Stimulated activated CD8-positive, alpha-beta memory T cell treated with anti-CD3 and anti-CD28 coated beads, Interleukin-7, amount 100 ng/mL, for 1 hour (primary cell): Measurements from ENCODE around the gene SLC35E2B.
"Not testable (repeated sequence)": the region's sequence is repeated elsewhere in the genome, so short reads cannot be mapped to it uniquely, and the experiment has no call there.

Experiments
- DNase-seq, 2 donors: peaks; one replicate each; pipeline ENCODE4 v3.0.0-alpha.2; 2020; ENCODE audit warnings: low read depth in 2 of 2

Gene SLC35E2B

DNA sequence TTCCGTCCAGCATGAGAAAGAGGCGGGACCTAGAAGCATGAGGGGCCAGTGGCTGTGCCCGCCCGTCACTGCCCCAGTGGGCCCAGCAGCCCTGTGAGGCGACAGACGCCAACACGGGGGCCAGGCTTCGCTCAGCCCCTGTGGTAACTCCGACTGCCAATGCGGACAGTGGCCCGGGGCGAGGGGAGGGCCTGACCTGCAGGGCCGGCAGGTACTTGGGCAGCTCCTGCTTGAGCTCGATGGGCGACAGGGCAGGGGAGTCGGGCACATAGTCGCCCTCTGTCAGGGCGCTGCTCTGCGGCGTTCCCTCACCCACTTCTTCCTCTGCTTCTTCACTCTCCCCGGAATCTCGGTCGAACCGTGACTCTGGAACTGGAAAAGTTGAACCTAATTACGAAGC, 52.5 kb downstream of the SLC35E2B start:
- not testable (repeated sequence) for DNase-seq

DNA sequence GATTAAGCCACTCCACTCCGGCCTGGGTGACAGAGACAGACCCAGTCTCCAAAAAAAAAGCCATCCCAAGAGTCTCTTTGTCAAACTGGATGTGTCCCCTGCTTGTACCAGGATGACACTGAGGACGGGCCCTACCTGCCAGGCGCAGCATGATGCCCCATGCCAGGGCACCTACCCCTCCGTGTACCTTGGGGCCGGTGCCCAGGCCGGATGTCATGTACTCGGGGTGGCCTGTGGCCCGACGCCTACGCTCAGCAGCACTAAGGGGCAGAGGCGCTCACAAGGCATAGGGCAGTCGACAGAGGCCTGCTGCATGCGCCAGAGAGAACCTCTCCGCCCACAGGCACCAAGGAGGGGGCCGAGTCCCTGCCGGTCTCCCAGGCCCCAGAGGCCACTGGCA, 53.2 kb downstream of the SLC35E2B start:
- not testable (repeated sequence) for DNase-seq

DNA sequence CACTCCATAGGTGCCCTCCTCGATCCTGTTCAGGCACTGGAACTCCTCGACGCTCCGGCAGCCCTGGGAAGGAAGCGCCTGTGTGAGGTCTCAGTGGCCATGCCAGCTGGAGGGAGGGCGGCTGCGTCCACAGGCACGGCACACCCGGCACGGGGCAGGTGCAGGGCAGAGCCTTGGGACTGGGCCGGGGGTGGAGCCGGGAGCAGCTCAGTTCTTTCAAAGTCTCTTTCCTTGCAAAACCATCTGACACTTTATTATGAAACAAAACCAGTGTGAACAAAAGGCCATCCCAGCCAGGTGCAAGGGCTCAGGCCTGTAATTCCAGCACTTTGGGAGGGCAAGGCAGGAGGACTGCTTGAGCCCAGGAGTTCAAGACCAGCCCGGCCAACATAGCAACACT, 54.1 kb downstream of the SLC35E2B start:
- not testable (repeated sequence) for DNase-seq

DNA sequence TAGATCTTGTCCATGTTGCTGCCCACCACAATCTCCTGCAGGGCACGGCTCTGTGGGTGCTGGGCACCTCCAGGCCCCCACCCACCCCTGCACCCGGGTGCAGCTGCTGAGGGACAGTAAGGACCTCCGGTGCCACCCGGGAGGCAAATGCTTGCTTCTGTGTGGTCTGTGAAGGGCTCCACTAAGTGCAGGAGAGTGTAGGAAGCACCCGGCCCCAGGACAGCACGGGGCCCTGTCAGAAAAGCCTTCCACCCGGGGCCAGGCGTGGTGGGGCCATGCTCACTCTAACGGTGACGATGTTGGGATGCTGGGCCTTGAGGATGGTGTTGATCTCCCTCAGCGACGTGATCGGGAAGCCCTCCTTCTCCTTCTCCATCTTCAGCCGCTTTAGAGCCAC, 55.1 kb downstream of the SLC35E2B start:
- DNase-seq, result not testable (repeated sequence)

DNA sequence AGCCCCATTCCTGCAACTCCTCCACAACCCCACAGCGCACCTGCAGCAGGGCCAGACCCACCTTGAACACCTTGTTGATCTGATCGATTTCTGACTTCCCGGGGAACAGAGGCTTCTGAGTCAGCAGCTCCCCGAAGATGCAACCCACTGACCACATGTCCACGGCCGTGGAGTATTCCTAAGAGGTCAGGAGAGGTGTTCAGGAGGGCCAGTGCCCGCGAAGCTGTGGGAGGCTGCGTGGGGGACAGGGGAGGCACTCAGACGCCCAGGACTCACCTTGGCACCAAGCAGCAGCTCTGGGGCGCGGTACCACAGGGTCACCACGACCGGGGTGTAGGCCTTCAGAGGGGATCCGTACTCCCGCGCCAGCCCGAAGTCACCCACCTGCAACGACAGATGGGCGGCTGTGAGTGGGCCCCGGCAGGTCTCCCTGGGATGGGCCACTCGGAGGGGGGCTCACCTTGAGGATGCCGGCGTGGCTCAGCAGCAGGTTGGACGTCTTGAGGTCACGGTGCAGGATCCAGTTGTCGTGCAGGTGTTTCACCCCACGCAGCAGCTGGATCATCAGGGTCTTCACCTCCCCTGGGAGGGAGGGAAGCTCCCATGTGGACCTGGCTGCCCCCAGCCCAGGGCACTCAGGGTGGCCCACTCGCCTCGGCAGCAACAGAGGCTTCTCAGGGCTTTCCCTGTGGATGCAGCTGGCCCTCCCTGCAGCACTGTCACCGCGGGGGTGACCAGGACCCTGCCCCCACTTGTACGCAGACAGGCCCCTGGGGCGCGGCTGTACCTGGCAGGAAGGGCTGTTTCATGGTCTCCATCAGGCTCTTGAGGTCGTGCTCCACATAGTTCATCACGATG, 55.7 kb downstream of the SLC35E2B start:
- not testable (repeated sequence) for DNase-seq

DNA sequence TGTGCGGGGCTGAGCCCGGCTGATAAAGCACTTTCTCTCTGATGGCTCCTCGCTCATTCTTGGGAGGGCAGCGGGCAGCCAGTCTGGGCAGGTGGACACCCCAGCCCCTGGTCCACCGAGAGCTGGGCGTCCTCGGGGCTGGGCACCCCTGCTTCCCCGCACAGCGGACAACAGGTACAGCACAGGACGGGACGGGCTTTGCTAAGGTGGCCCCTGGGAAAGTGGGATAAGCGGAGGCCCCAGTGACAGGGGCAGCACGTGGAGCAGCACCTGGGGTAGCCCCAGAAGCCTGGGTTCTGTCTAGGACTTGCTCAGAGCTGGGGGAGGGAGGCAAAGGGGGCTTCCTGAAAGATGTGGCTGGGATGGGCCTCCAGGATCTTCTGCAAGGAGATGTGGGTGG, 58.0 kb downstream of the SLC35E2B start:
- not testable (repeated sequence) for DNase-seq

DNA sequence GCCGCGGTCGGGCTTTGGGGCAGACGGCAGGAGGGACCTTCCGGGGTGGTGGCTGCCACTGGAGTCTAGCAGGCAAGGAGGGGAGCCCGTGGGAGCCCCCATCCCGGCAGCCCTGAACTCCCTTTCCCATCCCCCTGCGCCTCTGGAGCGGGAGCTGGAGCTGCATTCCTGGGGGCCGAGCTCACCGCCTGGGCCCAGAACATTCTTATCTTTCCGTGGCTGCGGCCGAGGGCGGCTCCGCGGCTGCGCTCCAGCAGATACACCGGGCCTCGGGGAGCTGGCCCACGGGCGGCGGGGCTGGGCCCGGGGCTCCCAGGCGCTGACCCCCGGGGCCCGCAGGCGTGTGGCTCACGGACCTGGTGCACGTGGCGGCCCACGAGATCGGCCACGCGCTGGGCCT, 59.2 kb downstream of the SLC35E2B start:
- not testable (repeated sequence) for DNase-seq

DNA sequence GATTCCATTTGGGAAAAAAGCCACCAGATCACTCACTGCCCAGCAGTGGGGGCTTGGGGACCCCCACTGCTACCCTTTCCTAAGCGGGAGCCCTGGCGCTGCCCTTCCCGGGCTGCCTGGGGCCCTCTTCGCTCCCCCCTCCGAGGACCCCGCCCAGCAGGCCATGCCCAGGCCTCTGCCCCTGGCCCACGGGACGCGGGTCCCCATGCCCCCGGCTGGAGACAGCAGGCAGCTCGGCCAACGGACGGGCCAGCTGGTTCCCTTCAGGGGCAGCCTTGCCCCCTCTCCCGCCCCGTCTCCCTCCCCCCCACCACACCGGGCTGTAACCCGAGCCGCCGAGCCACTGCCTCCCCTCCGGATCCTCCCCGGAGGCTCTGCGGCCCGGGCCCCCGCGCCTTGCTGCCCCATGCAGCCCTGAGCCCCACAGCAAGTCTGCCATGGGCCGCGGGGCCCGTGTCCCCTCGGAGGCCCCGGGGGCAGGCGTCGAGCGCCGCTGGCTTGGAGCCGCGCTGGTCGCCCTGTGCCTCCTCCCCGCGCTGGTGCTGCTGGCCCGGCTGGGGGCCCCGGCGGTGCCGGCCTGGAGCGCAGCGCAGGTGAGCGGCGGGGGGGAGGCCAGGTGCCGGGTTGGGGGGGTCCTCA, 60.7 kb downstream of the SLC35E2B start, which contains the start of gene MMP23B:
TSS of gene MMP23B (plus strand) at position 392 of the 639 bp plus-strand sequence. CDS start at position 438, 46 bp downstream.
- no peak for DNase-seq

DNA sequence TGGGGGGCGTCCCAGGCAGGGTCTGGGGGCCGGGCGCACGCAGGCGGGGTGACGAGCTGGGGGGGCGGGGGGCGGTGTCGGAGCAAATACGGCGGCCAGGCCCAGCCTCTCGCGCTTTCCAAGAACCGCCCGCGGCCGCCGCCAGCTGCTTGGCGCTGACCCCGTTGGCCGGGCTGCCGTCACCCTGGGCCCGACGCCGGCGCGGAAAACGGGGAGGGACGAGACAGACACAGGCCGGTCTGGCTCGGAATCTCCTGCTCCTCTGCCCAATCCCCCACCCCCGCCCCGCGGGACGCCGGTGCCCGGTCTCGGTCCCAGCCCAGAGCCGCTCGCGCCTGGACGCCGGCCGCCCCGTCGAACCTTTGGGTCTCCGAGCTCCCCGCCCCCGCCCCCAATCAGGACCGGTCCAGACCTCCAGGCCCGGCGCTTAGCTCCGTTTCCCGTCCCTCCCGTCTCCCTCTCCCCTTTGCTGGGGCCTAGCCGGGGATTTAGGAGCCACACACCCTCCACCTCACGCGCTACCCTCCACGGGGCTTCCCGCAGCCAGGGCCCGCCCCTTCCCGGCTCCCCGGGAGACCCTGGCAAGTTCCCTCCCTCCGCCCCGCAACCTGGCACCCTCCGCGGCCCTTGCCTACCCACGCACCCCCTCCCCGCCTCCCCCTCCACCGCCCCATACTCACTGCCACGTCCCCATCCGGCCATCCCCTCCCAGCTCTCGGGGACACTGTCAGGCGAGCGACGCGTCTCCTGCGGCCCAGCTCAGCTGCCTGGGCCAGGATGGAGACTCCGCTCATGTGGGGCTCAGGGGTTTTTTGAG, 61.4 kb downstream of the SLC35E2B start:
- no peak for DNase-seq

DNA sequence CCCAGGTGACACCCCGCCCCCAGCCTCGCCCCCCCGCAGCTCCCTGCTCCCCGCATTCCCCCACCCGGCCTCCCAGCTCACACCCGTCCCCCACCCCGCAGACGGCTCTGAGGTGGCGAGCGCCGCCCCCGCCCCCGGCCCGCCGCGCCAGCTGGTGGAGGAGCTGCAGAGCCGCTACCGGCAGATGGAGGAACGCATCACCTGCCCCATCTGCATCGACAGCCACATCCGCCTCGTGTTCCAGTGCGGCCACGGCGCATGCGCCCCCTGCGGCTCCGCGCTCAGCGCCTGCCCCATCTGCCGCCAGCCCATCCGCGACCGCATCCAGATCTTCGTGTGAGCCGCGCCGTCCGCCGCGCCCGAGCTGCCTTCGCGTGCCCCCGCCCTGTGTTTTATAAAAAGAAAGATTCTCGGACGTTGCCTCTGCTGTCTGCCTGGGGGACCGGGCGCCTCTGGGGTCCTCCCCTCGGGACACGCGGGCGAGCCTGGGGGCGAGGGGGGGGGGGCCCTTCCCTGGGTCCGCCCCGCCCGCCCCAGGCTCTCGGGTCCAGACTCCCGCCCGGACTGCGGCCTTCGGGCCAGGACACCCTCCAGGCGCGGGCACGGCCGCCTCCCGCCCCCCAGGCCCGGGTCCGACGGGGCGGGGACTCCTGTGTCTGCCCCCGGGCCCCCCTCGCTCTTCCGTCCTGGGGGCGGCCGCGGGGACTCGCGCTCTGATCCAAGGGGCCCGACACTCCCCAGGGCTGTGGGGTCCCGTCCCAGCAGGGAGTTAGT, 62.2 kb downstream of the SLC35E2B start:
- peak; percentile 87 to 89 for DNase-seq

DNA sequence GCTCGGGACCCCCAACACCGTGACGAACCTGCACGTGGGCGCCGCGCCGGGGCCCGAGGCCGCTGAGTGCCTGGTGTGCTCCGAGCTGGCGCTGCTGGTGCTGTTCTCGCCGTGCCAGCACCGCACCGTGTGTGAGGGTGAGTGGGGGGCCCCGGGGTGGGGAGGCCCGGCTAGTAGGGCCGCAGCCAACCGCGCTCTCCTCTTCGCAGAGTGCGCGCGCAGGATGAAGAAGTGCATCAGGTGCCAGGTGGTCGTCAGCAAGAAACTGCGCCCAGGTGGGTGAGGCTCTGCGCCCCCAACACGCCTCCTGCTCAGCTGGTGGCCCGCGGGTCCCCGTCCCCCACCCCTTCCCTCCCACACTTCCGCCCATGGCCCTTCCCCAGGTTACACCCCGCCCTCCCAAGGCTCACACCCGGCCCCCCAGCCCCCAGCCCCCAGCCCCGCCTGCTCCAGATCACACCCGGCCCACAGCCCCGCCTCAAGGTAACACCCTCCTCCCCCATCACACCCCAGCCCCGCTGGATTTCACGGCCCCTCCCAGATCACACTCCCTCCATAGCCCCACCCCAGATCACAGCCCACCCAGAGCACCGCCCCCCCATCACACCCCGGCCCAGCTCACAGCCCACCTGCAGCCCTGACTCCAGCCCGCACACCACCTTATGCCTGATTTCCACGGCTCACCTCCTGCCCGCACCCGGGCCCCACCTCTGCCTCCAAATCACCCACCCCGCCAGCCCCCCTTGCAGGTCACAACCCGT, 63.0 kb downstream of the SLC35E2B start:
- peak; percentile 52 to 54 for DNase-seq

DNA sequence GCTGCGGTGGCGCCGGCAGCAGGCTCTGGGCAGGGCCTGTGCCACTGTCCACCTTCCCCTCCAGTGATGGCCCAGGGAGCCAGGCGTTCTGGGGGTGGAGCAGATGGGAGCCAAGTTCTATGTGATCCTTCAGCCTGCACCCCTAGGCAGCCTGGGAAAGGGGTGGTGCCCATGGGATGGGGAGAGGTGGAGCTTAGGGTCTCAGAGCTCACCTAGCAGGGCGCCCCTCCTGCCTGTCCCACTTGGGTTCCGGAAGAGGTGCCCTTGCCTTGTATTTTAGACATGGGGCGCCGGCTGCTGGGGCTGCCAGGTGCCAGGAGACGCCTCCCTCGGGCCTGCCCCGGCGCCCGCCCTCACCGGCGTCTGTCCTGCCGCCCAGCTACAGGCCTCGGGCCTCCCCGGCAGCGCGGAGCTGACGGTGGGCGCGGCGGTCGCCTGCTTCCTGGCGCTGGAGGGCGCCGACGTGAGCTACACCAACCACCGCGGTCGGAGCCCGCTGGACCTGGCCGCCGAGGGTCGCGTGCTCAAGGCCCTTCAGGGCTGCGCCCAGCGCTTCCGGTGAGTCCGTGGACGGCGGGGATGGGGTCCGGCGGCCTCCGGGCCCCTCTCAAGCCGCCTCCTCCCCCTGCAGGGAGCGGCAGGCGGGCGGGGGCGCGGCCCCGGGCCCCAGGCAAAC, 63.7 kb downstream of the SLC35E2B start:
- no peak for DNase-seq

DNA sequence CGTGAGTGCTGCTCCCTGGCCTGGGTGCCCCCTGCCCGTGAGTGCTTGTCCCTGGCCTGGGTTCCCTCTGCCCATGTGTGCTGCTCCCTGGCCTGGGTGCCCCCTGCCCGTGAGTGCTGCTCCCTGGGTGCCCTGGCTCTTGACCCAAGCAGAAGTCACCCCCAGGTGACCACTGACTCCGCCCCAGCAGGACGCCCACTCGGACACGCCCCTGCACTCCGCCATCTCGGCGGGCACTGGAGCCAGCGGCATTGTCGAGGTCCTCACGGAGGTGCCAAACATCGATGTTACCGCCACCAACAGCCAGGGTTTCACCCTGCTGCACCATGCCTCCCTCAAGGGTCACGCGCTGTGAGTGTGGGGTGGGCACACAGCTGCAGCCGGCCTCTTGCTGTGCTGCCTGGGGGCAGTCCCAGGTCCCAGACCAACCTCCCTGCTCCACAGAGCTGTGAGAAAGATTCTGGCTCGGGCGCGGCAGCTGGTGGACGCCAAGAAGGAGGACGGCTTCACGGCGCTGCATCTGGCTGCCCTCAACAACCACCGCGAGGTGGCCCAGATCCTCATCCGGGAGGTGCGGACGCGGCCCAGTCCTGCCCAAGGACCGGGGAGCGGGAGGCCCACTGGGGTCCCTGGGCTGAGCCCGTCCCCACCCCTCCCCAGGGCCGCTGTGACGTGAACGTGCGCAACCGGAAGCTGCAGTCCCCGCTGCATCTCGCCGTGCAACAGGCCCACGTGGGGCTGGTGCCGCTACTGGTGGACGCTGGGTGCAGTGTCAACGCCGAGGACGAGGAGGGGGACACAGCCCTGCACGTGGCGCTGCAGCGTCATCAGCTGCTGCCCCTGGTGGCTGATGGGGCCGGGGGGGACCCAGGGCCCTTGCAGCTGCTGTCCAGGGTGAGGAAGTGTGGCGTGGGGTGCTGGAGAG, 64.5 kb downstream of the SLC35E2B start:
- DNase-seq, result no peak

DNA sequence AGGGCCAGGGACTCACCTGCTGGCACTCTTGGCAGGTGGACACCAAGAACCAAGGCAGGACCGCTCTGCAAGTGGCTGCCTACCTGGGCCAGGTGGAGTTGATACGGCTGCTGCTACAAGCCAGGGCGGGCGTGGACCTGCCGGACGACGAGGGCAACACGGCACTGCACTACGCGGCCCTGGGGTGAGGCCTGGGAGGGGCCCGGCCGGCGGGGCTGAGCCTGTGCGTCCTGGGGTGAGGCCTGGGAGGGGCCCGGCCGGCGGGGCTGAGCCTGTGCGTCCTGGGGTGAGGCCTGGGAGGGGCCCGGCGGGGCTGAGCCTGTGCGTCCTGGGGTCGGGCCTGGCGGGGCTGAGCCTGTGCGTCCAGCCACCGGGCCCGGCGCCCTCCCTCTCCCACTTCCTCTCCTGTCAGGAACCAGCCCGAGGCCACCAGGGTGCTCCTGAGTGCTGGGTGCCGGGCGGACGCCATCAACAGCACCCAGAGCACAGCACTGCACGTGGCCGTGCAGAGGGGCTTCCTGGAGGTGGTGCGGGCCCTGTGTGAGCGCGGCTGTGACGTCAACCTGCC, 65.2 kb downstream of the SLC35E2B start:
- no peak for DNase-seq

DNA sequence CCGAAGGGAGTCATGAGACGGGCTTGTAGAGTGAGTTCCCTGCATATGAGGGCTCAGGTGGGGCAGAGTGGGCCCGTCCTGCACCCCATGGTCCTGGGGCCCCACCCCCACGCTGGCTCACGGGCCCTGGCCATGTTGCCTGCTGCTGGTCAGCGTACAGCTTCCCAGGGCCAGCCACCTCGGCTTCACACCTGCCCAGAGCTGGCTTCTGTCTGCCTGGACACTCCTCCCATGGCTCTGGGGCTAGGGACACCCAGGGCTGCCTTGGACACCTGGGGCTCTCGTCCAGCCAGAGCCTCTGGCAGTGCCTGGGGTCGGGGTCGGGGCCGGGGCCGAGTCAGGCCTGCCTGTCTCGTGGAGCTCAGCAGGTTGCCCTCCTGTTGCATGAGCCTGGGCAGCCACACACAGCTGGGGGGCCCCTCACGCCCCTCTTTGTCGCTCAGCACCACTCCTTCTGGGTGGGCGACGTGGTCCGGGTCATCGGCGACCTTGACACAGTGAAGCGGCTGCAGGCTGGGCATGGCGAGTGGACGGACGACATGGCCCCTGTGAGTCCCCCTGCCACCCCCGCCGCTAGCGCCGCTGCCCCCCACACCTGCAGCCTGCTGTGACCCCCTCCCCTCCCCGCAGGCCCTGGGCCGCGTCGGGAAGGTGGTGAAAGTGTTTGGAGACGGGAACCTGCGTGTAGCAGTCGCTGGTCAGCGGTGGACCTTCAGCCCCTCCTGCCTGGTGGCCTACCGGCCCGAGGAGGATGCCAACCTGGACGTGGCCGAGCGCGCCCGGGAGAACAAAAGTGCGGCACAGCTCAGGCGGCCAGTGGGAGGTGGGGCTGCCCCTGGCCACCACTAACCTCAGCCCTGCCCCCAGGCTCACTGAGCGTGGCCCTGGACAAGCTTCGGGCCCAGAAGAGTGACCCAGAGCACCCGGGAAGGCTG, 66.1 kb downstream of the SLC35E2B start:
- DNase-seq, result no peak

DNA sequence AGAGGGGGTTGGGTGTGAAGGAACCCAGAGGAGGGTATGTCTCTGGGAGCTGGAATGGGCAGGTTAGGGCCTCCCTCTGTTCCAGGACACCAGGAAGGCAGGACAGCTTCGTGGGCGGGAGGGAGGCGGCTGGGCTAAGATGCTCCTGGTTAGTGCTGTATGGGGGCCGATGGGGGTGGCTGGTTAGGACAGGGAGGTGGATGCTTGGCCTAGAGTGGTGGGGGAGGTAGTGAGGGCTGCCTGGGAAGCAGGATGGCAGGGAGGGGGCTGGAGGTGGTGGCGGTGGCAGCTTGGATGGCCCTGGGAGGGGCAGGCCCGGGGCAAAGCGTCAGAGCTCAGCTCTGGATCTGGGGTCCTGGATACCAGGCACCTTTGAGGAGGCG, 66.8 kb downstream of the SLC35E2B start:
- DNase-seq, result no peak

DNA sequence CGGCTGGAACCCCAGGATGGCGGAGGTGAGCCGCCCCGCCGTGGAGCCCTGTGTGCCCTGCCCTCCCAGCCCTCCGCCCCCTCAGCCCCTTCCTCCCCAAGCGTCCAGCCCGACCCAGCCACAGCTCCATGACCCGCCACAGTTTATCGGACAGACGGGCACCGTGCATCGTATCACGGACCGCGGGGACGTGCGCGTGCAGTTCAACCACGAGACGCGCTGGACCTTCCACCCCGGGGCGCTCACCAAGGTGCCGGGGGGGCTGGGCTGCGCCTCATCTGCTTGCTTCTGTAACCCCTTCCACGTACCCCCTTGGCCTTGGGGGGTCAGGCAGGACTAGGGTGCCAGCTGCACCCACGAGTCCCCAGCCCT, 67.2 kb downstream of the SLC35E2B start:
- DNase-seq, result no peak
